HG02763 (cell line): ENCODE measurements around the gene GRIK4.

Experiments
- ATAC-seq: cut with Tn5 transposase; IDR thresholded peaks from one replicate; pipeline ENCODE4 v1.9.1; 2021; ENCODE audit warnings: mild to moderate bottlenecking, moderate library complexity; ENCODE audit not compliant: unreplicated experiment

Gene GRIK4

DNA sequence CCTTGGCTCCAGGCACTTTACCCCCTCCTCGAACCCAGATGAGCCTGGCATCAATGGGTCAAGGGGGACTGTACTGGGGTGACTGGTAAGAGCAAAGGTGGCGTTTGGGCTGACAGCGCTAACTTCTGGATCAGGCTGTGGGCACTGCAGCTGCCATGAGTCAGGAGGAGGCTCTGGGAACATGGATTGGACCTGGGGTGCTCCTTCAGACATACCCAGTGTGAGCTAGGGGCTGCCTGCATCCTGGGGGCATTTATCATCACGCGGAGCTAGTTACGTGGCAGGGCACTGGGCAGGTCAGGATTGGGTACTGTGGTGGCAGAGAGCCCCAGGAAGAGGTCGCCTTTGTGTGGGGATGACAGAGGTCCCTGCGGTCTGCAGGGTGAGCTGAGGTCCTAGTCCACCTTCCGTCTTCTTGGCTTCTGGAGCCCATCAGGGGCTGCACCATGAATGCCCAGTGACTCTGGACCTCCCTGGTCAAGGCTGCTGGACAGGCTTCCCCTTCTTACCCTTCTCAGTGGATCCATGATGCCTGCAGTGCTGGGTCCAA lies 13.1 kb downstream of the GRIK4 start:
- no peak for ATAC-seq

DNA sequence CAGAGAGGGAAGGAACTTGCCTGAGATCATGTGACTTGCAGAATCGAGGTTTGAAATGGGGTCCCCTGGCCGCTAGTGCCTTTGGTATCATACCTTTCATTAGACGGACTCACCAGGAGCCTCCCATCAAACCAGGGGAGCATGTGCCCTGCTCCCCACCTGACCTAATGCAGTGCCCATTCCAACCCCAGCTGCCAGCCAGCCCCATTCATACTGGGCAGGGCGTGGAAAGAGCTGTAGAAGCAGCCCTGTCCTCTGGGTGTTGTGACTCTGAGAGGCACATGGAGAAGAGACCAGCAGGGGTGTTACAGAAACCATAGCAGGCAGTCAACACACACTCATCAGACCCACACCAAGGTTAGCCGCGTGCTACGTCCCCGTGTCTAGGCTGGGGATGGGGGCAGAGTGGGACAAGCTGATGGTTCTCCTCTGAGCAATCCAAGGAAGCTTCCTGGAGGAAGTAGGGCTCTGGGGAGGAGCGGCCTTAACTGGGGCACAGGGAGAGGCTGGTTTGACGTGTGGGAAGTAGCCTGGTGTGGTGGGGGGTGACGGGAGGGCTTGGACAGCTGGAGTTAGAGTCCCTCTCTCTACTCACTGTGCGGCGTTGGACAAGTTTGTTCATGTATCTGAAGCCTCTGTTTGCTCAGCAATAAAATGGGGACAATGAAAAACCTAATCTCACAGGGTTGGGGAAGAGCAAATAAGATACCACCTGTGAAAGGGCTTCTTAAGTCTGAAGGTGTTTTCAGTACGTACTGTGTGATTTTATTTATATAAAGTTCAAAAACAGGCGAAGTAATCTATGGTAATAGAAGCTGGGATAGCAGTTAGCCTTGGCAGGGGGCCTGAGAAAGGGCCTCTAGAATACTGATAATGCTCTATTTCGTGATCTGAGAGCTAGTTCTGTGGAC lies 14.0 kb downstream of the GRIK4 start:
- no peak for ATAC-seq

DNA sequence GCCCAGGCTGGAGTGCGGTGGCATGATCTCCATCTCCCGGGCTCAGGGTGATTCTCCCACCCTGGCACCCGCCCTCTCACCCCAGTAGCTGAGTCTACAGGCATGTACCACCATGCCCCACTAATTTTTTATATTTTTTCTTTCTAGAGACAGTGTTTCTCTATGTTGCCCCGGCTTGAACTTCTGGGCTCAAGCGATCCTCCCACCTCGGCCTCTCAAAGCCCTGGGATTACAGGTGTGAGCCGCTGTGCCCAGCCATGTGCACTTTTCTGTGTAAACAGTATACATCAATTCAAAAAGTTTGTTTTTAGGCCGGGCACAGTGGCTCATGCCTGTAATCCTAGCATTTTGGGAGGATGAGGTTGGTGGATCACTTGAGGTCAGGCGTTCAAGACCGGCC lies 14.7 kb downstream of the GRIK4 start:
- ATAC-seq, result no peak

DNA sequence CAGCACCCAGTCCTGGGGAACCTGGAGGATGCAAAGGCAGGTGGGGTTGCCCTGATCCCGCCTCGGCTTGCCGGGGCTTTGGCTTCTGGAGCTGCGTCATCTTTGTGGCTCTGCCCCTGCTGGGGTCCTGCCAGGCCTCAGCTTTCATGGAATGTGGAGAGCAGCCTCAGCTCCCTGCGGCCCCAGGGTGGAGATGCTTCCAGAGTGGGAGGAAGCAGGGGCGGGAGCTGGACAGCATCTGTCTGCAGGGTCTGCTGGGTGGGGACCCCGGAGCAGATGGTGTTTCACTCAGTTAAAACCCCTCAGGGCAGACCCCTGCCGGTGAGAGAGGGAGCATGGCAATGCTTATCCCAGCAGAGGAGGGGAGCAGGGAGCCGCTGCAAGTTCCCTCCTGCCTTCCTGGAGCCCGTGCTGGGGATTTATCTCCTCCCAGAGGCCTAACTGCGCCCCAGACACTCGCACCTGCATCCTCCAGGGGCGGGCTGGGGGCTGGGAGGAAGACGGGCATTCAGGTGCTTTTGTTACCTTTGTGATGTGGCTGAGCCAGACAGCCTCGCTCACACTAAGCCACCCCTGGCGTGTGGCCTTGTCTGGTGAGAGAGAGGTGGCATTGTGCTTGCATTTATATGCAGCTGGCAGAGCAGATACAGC lies 15.7 kb downstream of the GRIK4 start:
- no peak for ATAC-seq

DNA sequence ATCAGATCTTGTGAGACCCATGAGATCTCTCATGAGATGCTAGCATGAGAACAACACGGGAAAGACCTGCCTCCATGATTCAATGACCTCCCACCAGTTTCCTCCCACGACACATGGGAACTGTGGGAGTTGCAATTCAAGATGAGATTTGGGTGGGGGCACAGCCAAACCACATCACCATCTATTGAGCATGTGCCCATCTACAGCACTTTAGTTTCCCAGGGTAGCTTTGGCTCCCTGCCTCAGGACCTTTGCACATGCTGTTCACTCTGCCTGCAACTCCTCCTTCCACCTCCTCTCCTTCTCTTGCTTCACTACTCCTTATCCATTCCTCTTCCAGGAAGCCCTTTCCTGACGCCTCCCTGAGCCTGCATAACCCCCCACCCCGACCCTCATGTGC lies 17.2 kb downstream of the GRIK4 start:
- ATAC-seq, result no peak

DNA sequence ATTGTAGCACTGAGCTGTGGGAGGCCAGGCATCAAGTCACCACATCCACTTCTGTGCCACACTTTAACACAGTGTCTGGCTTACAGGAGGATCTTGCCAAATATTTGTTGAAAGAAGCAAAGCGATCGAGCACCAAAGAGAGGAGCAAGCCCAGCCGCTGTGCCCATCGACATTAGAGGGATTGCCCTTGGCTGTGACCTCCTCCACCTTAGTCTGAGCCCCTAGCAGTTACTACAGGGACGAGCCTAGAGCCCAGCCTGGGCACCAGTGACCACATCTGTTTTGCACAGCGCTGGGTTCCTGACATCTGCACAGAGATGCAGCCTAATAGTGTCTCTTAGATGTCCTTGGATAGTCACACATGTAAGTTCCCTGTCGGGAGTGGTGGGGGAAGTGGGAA lies 17.7 kb downstream of the GRIK4 start:
- ATAC-seq, result no peak

DNA sequence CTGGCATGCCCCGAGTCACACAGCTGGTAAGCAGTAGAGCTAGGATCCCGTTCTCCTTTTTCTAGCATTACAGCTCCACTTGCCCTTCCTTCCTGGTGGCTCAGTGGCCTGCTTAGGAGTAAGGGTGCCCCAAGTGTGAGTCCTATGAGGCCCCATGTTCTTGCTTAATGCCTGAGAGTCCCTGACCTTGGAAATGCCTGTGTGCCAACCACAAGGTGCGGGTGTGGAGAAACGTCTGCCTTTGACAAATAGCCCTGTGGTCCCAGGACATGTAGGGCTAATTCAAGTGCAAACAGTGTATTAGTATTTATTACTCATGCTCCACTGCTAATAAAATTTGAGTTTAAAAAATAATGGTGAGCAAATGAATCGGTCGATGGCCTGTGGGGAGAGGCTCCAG lies 18.4 kb downstream of the GRIK4 start:
- no peak for ATAC-seq

DNA sequence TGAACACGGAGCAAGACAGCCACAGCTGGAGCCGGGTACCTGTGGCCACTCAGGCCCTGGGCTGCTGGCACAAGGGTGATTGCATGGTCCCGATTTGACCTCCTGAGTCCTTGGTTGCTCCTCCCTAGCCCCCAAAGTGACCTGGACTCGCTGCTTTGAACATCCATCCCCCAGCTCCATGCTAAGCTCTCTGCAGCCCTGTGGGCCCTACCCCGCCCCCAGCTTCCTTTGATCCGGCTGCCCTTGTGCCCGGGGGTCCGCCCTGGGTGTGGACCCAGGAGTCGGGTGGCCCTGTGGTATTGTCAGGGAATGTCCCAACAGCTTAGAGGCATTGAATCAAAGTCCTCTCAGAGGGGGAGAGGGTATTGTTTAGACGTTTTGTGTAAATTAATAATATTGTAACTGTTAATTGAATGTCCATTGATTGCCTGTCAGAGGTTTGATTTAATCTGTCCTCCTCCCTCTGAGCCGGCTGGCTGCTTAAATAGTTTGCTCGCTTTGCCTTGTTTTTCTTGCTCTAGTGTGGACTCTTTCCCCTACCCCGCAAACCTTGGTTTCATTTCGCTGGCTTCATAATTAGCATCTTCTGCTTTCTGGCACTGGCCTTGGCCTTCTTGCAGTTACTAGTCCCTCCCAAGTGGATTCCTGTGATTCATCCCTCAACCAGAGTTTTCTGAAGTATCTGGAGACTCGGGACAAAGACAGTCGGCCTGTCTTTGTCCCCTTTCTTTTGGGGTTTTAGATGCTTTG lies 20.7 kb downstream of the GRIK4 start:
- ATAC-seq, result no peak

DNA sequence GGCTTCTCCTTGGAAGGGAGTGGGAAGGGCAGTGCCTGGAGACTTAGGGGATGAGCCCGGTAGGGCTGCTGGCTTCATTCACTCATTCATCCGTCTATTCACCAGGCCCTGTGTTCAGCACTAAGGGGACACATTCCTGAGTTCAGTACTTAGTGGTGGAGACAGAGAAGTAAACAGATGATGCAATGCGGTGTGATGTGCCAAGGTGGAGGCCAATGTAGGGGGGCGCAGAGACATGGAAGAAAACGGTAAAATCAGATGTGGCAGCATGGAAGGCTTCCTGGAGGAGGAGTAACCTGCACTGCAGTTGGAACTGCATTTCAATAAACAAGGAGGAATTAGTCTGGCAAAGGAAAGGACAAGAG lies 21.3 kb downstream of the GRIK4 start:
- ATAC-seq, result no peak

DNA sequence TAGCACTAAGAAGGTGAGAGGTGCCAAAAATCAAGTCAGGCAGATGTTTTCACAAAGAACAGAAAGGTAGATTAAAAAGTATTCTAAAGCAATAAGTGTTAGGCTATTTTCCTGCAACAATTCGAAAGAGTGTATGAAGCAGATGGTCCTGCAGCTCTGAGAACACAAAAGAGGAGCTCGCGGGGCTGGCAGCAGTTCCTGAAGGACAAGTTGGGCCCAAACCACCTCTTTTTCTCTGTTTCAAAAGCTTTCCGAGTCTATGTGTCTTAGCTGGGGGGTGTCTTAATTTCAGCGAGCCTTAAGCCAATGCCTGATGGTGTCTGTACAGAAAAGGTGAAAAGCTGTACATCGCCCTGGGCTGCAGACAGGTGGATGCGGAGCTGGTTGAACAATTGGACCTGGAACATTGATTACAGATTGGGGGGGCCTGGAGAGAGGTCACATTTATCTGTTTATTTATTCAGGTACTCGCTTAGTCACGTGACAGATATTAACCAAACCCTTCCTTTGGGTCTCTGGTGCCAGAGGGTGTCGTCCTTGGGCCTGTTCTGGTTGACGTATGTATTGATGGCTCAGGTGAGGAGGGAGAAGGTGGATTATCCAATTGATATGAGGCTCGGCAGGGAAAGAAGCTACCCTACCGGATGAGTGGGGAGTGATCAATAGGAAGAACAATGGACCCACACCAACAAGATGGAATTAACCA lies 24.7 kb downstream of the GRIK4 start:
- ATAC-seq, result no peak

DNA sequence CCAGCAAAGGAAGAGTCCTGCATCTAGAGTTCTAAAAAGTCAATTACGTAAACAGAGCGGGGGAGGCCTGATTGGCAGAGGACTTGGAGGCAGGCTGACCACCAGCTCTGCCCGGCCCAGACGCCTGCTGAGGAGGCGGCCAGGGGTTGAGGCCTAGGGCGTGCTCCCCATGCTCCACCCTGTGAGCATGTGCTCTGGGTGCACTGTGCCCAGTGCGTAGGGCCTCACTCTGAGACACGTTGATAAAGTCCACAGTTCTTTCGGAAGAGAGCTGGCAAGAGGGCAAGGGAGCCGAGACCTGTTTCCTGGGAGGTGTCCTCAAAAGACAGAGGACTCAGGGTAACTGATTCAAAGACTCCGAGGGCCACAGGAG lies 25.2 kb downstream of the GRIK4 start:
- ATAC-seq, result no peak

DNA sequence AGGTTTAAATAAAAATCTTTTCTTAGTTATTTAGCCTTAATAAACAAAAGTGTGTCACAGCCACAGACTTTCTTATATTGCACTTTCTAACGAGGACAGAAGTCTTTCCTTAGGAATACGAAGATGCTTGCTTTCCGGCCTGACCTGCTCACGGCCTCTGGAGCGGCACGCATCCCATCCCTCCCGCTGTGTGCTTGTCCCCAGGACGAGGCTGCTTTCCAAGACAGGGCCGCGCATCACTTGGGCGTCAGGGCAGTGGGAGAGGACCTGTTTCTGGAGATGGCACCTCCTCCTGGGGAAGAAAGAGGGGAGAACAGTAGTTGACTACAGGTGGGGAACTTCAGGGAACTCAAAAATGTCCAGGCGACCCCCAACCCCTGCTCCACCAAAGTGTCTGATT lies 26.4 kb downstream of the GRIK4 start:
- no peak for ATAC-seq

DNA sequence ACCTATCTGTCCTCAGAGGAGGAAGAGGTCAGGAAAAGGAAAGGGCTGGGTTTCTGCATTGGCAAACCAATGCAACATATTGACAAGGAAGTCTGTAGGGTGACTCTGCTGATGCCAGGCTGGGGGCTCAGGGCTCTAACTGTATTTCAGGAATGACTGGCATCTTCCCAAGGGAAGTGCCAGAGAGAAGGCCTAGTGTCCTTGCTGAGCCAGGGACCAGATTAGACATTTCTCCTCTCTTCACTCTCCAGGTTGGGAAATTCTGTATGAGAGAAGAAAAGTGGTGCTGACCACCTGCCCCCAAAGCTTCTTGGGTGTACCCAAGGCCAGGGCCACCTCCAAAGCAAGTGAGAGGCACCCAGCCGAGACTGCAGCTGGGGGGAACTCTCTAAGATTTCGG lies 27.2 kb downstream of the GRIK4 start:
- ATAC-seq, result no peak

DNA sequence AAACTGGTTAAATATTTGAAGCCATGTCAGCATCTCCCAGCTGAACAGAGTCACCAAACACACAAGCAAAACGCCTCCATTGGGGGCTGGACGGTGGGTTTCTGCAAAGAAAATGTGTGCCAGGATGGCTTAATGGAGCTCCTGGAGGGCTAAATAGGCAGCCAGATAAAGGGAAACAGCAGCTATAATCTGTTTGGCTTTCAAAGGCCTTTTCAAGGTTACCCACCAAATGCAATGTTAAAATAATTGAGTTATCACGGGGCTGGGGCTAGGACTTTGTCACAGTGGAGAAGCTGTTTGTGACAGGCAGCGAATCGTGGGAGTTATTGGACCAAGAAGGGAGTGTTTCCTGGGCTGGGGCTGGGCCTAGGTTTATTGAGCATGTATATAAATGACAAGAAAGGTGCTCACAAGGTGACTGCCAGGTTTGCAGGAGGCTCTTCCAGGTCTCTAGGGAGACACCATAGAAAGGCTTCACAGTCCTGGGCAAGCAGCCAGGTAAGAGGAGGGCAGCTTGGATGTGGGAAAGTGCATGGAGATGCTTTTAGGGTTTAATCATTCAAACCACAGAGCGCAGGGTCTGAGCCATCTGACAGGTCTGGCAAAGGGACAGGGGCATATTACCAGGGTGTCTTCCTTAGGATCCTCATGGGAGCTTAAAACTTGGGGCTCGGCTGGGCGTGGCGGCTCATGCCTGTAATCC lies 28.3 kb downstream of the GRIK4 start:
- ATAC-seq, result no peak

DNA sequence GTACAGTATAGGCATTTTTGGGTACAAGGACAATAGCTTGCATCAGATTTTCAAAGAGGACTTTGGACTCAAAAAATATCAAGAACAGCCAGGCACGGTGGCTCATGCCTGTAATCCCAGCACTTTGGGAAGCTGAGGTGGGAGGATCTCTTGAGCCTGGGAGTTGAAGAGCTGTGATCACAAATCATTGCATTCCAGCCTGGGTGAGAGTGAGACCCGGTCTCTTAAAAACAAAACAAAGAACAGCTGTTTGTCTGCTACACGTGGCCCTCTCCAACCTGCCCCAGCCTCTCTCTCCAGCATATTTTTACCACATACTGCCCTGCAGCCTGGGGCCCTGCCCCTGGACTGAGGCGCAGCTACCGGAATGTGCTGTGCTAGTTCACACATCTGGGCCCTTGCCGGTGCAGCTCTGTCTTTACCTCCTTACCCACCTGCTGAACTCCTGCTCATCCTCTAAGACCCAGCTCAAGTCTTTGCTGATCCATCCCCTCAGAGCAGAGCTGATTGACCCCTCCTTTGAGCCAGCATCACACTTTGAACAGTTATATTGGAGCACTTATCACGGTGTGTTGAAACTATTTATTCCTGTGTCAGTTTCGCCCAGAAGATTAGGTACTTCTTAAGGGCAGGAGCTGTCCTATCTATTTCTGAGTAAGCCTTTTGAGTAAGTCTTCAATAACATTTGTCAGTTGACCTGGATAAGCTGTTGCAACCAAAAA lies 29.4 kb downstream of the GRIK4 start:
- no peak for ATAC-seq

DNA sequence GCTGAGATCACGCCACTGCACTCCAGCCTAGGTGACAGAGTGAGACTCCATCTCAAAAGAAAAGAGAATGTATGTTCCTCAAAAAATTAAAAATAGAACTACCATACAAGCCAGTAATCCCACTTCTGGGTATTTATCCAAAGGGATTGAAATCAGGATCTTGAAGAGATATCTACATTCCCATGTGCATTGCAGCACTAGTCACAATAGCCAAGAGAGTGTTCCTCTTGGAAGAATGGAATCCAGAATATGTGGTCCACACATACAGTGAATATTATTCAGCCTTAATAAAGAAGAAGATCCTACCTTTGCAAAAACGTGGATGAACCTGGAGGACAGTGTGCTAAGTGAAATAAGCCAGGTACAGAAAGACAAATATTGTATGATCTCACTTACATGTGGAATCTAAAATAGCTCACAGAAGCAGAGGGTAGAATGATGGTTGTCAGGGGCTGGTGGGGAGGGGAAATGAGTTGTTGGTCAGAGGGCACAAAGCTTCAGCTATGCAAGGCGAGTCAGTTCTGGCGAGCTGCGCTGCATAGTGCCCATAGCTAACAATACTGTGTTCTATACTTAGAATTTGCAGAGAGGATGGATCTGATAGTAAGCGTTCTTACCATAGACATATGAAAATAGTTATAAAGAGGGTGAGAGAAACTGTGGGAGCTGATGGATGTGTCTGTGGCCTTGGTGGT lies 32.1 kb downstream of the GRIK4 start:
- ATAC-seq, result no peak

DNA sequence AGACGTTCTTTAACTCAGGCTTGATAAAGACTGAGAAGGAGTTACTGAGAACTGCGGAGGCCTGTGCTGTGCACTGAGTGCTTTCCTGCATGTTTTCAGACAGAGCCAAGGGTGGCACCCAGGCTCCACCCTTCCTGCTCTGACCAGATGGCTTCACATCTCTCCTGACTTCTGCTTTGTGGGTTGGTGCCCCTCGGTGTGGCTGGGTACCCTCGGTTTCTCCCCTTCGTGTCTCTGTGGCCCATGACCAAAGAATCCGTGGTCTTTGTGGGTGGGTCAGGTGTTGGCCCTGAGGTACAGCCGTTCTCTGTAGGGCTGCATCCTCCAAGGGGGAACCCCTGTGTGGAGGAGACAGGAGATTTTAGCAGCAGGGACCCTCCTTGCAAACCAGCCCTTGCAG lies 34.3 kb downstream of the GRIK4 start:
- no peak for ATAC-seq

DNA sequence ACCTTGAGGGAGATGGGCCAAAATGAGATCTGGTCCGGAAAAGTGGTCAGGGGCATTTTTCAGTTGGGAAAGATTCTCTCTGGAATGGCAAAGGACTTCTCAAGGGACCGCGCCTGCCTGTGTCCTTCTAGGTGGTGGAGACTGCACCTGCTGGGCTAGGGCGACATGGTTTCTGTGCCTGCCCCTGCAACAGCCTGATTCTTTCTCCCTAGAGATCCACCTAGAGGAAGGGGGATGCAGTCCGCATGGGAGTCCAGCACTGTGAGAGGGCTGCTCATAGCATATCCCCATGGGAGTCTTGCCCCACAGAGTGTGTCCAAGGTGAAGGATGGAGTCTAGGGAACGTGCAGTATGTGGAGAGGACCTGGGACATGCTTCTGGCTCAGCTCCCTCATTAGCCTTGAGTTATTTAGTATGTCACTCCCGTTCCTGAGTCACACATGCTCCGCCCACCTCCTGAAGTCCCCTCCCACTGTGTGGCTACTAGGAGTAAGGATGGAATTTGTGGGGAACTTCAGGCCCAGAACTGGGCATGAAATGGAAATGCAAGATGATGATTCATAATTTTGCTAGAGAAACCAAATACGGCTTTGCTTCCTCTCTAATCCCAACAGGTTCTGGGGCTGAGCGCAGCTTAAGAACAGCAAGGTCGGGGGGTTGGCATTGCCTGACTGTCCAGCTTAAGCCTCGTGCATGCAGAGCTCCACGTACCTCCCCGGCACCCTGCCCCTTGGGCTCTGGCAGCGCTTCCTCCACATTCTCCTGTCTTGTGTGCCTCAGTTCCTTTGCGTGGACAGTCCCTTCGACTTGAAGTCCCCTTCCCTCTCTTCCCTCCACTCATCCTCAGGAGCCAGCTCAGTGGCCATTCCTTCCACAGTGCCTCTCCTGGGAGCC lies 35.0 kb downstream of the GRIK4 start:
- ATAC-seq, result no peak
